Heart right ventricle (tissue), 16 donors: ENCODE results near the gene HIGD1C. TPM values are rescaled to one million over a fixed set of nuclear protein-coding genes. Genes with fewer than 3 reads are reported as not detected.
"Not testable (repeated sequence)": the region's sequence is repeated elsewhere in the genome, so short reads cannot be mapped to it uniquely, and the experiment has no call there.

ENCODE experiments used
- ATAC-seq, 8 donors: fragments of 200-7000 bp; cut with Tn5 transposase; one replicate each; pipeline ENCODE4 v1.9.1; 2020; ENCODE audit warnings: mild to moderate bottlenecking in 8 of 8, moderate library complexity in 8 of 8, moderate number of reproducible peaks in 1 of 8
- DNase-seq, 2 donors: peaks; one replicate each; pipeline ENCODE4 v3.0.0-alpha.2; 2020
- H3K27ac ChIP-seq, 10 donors: fragments of 200-600 bp; sonication (generic) in 2 of 10; one replicate each; pipeline versions ENCODE4 v1.5.0 to v1.8.0; 2020 to 2022; ENCODE audit warnings: mild to moderate bottlenecking in 3 of 10
- H3K27me3 ChIP-seq, 7 donors: fragments of 200-600 bp; one replicate each; pipeline ENCODE4 v1.8.0; 2021 to 2022; ENCODE audit warnings: mild to moderate bottlenecking in 2 of 7
- H3K36me3 ChIP-seq, 9 donors: fragments of 200-600 bp; sonication (generic) in 1 of 9; one replicate each; pipeline versions ENCODE4 v1.5.0 to v1.8.0; 2020 to 2022; ENCODE audit warnings: mild to moderate bottlenecking in 2 of 9
- H3K4me1 ChIP-seq, 9 donors: fragments of 200-600 bp; sonication (generic) in 1 of 9; one replicate each; pipeline versions ENCODE4 v1.5.0 to v1.8.0; 2020 to 2022; ENCODE audit warnings: mild to moderate bottlenecking in 4 of 9
- H3K4me3 ChIP-seq, 10 donors: fragments of 200-600 bp; sonication (generic) in 2 of 10; one replicate each; pipeline versions ENCODE4 v1.5.0 to v1.8.0; 2020 to 2022; ENCODE audit warnings: mild to moderate bottlenecking in 7 of 10, moderate library complexity in 2 of 10
- H3K9me3 ChIP-seq, 11 donors: fragments of 200-600 bp in 10 of 11; sonication (generic) in 2 of 11; one replicate each; pipeline versions ENCODE4 v1.5.0 to v1.8.0; 2013 to 2022; ENCODE audit warnings: mild to moderate bottlenecking in 2 of 11, control low read depth in 1 of 11, moderate library complexity in 1 of 11
- CTCF ChIP-seq, 9 donors: fragments of 200-600 bp; sonication (generic) in 2 of 9; IDR thresholded peaks; one replicate each; pipeline versions ENCODE4 v1.5.0 to v1.8.0; 2021 to 2022; ENCODE audit warnings: antibody characterized with exemption in 9 of 9, mild to moderate bottlenecking in 5 of 9, moderate library complexity in 1 of 9
- WGBS, 2 donors: extraction: QIAGEN DNeasy Blood & Tissue Kit; methylation state at CpG; one replicate each; pipeline ENCODE4 v1.1.7; 2013; ENCODE audit warnings: inconsistent platforms in 1 of 2; 5-methylcytosine and 5-hydroxymethylcytosine counted together
- intact Hi-C, 10 donors: fragments of 100-400 bp; cut with DNase I; formaldehyde crosslinking; loops; one replicate each; pipeline versions ENCODE4 v1.11.1 to v1.14.2; 2022
- long read RNA-seq, 3 donors: library from polyadenylated mRNA; unstranded; transcript quantifications; one replicate each; pipeline ENCODE4 v2.0.0, GENCODE V29; 2020 to 2021
- polyA plus RNA-seq, 2 donors: library from polyadenylated mRNA; stranded (reverse); fragments of 200-250 nt; gene quantifications; one replicate each; pipeline ENCODE4 v1.2.3, GENCODE V29; 2013
- total RNA-seq, 10 donors: library from RNA; stranded (reverse); fragmentation: NEBNext Ultra II Directional in 3 of 10; extraction: Animal tissue kit (Norgen Biotek cat#: 25700) in 3 of 10; gene quantifications; one replicate each; pipeline versions ENCODE4 v1.2.1 to v1.2.4, GENCODE V29; 2021 to 2023
- donor health status: Arrhythmogenic right ventricular cardiomyopathy.
- donor health status: ischemic (EF 13 %, LVEDD 7.1; RV severe dilation, severe dysfunction).
- donor health status: healthy with polysubstance abuse.
- donor health status: DM: no; HTN: yes; CAD: no.
- donor health status: DM: no; HTN: no; CAD: no.
- donor health status: ischemic (EF 25% LVEDD 6.9; RV normal size, moderate dysfunction).
- donor health status: ischemic (EF 25% LVEDD 5.7; RV mildly dilated, moderate dysfunction).
- donor health status: healthy.
- donor health status: DM: yes; HTN: yes; CAD: no.
- donor health status: Ischemic cardiomyopathy.
- donor health status: ischemic (EF 35%, LVEDD 5.7; RV mildly dilated, moderate dysfunction).
- donor health status: nonischemic (EF 11% LVEDD 7.7; RV severe dilation, severe dysfunction).
- donor health status: DM: yes; HTN: yes; CAD: no.
- donor health status: PGD.
- donor health status: ischemic (EF 29% LVEDD 5.4; RV normal size, mild dysfunction).
- donor health status: nonischemic (EF 23%, LVEDD 6.1; RV moderate dilation, normal function).

HIGD1C gene
- total RNA-seq (not detected), polyA plus RNA-seq (not detected)
- long read RNA-seq, donor 1, result 0 reads
- long read RNA-seq, donor 2, result 0 reads
- long read RNA-seq, donor 3, result 0 reads

DNA sequence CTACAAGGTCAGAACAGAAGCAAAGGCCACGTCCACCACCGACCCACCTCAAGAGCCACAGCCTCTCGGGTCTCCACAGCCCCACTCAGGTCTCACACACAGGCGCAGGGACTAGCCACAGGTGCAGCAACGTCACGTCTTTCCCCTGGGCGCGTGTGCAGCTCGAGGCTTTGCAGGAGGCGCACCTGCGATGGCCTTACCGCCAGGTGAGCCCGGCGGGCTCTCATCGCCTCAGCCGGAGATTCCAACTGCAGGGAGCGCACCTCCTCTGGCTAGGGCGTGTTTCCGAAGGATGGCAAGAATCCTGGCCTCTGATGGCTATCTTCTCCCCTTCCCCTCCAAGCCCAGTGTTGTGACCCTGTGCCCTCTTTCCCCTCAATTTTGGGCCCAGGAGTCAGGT lies at the start of gene HIGD1C:
HIGD1C (plus strand) TSS at position 35 of the 400 bp plus-strand sequence. CDS start 1,455 bp downstream, outside the sequence.
- Histone ChIP-seq H3K27ac (no peak within 1 kb of the TSS), H3K27me3 (no peaks in the 10 kb centered on the region), H3K9me3 (no peaks in the 10 kb centered on the region), H3K4me1 (peaks cover 0 to 5% (median 0%) of the 10 kb centered on the region in 9 donors), H3K36me3 (no peaks in the 10 kb centered on the region), H3K4me3 (no peak within 1 kb of the TSS)
- 96% methylated on average over 19 of the region's 19 CpGs for WGBS, 2 donors
- ATAC-seq (no peak), DNase-seq (no peak)
- intact Hi-C loops, result no loop called here
- TF ChIP-seq CTCF (IDR thresholded peaks at IDR 0.05), result no peak

GRCh38 chr12:50908479-50908878 lies 43.9 kb upstream of the HIGD1C start:
- not testable (repeated sequence) for H3K36me3 ChIP-seq, H3K27ac ChIP-seq, H3K27me3 ChIP-seq, DNase-seq, H3K4me3 ChIP-seq, H3K4me1 ChIP-seq, ATAC-seq
- WGBS, 2 donors, result 90 to 91% methylated on average over 5 of the region's 5 CpGs
- H3K9me3 ChIP-seq, result peaks cover 0 to 27% (median 16%) of the 10 kb centered on the region in 11 donors
- intact Hi-C loops, result loop anchor here in 1 of 10 donors (10.0 kb wide), 1 partner anchor 54 kb away; no protein-coding TSS in a partner anchor

- H3K36me3 ChIP-seq, intact Hi-C loops, H3K27ac ChIP-seq, DNase-seq, H3K27me3 ChIP-seq, ATAC-seq, H3K4me1 ChIP-seq, H3K4me3 ChIP-seq: not testable (repeated sequence)
- H3K9me3 ChIP-seq, result peaks cover 0 to 64% (median 26%) of the 10 kb centered on the region in 11 donors
- 77 to 86% methylated on average over 6 of the region's 6 CpGs for WGBS, 2 donors
These were observed 40.0 kb upstream of the HIGD1C start for GRCh38 chr12:50912361-50912760.

DNA sequence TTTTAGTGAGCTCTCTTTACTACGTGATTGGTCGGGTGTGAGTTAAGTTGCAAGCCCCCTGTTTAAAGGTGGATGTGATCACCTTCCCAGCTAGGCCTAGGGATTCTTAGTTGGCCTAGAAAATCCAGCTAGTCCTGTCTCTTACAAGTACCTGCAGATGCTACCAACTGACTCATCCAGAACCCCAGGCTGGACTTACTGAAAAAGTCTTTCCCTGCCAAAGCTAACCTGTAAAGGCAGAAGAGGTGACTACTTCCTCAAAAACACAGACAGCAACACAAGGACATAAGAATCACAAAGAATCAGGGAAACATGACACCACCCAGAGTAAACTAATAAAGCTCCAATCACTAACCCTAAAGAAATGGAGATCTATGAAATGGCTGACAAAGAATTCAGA lies 39.1 kb upstream of the HIGD1C start:
- H3K27ac ChIP-seq, result no peak overlapping the region
- H3K9me3 ChIP-seq, result peaks cover 0 to 68% (median 26%) of the 10 kb centered on the region in 11 donors
- H3K36me3 ChIP-seq, result no peaks in the 10 kb centered on the region
- no peak for TF ChIP-seq CTCF (IDR thresholded peaks at IDR 0.05)
- intact Hi-C loops, result no loop called here
- no peaks in the 10 kb centered on the region for H3K27me3 ChIP-seq
- DNase-seq (no peak), ATAC-seq (no peak)
- 89 to 91% methylated on average over 2 of the region's 2 CpGs for WGBS, 2 donors
- H3K4me1 ChIP-seq, result no peaks in the 10 kb centered on the region
- H3K4me3 ChIP-seq, result no peak overlapping the region

DNA sequence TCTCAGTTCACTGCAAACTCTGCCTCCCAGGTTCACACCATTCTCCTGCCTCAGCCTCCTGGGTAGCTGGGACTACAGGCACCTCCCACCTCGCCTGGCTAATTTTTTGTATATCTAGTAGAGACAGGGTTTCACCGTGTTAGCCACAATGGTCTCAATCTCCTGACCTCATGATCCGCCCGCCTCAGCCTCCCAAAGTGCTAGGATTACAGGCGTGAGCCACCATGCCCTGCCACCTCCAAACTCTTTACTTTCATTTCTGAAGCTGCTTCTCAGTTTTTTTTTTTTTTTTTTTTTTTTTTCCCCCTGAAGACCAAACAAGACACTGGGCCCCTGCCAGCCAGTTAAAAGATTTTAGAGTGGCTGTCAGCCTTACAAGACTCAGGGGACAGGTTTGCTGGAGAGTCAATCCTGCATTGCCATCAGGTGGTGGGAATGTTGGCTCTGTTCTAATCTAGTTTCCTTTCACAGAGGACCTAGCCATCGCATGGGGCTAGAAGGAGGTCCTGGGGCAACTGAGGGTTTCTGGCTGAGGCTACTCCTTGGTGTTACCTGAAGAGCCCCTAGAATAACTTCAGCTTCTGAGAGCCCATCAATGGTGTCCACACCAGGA lies 37.4 kb upstream of the HIGD1C start:
- no peak overlapping the region for H3K4me3 ChIP-seq
- WGBS, 2 donors, result 73 to 80% methylated on average over 6 of the region's 6 CpGs
- peaks cover 0 to 68% (median 26%) of the 10 kb centered on the region in 11 donors for H3K9me3 ChIP-seq
- DNase-seq, result no peak
- no peaks in the 10 kb centered on the region for H3K27me3 ChIP-seq
- intact Hi-C loops, result no loop called here
- no peak overlapping the region for H3K27ac ChIP-seq
- no peaks in the 10 kb centered on the region for H3K36me3 ChIP-seq
- no peak for ATAC-seq
- TF ChIP-seq CTCF (IDR thresholded peaks at IDR 0.05), result no peak
- H3K4me1 ChIP-seq, result no peaks in the 10 kb centered on the region
